Neuron (in vitro differentiated cells): ENCODE data around the gene ZBTB46.
"Not testable (repeated sequence)": the region's sequence is repeated elsewhere in the genome, so short reads cannot be mapped to it uniquely, and the experiment has no call there.

Experiments
- H2AFZ ChIP-seq: one replicate; pipeline ENCODE4 v1.6.1; 2013; ENCODE audit warnings: low read depth, mild to moderate bottlenecking, inconsistent platforms, low read length, moderate library complexity
- H3K27me3 ChIP-seq: one replicate; pipeline ENCODE4 v1.6.1; 2013; ENCODE audit warnings: low read length; ENCODE audit not compliant: insufficient read depth
- H3K36me3 ChIP-seq: one replicate; pipeline ENCODE4 v1.6.1; 2013; ENCODE audit warnings: low read length; ENCODE audit not compliant: insufficient read depth
- H3K4me1 ChIP-seq: one replicate; pipeline ENCODE4 v1.6.1; 2013; ENCODE audit warnings: low read length; ENCODE audit not compliant: insufficient read depth
- H3K4me3 ChIP-seq: 2 replicates; pipeline ENCODE4 v1.5.1; 2013; ENCODE audit warnings: mild to moderate bottlenecking, low read length, moderate library complexity
- H3K9me3 ChIP-seq: one replicate; pipeline ENCODE4 v1.6.1; 2013; ENCODE audit warnings: low read length

ZBTB46 gene

DNA sequence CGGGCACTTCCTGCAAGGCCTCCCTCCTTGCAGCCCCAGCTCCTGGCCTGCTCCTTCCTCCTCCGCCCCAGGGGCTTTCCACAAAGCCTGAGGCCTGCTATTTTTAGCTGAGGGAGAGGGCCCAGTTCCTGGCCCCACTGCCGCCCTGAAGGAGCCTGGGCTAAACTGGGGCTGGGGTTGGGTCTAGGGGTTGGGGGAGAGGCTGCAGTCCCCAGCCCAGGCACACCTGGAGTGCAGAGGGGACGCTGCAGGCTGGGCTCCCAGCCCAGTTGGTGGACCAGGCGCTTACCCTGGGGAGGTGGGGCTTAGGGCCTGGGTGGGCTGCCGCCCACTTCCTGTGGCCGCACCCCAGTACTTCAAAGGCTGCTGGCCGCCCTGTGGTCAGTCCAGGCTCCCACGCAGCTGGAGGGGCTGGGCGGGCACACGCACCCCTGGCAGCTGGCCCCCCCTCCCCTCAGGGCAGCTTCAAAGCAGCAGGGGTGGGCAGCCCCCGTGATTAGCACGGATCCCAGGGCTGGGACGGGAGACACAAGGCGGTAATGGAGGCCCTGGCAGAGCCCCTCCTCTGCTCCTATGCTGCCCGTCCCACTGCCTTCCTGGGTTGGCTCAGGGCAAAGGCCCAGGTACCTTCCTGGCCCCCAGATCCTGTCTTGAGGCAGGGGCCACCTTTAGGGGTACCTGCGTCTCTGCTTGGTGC, 23.2 kb upstream of the ZBTB46 start:
- Histone ChIP-seq H3K4me3 (no peak overlapping the region), H2AFZ (no peak overlapping the region), H3K9me3 (peaks cover 2% of the 10 kb centered on the region), H3K4me1 (peaks cover 16% of the 10 kb centered on the region), H3K27me3 (no peaks in the 10 kb centered on the region), H3K36me3 (no peaks in the 10 kb centered on the region)

DNA sequence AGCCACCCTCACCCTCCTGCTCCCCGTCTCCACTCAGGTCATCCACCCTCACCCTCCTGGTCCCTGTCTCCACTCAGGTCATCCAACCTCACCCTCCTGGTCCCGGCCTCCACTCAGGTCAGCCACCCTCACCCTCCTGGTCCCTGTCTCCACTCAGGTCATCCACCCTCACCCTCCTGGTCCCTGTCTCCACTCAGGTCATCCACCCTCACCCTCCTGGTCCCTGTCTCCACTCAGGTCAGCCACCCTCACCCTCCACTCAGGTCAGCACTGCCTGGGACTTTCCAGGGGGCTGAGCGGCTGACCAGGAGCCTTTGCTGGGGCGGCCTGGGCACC, 22.6 kb upstream of the ZBTB46 start:
- not testable (repeated sequence) for H3K27me3 ChIP-seq, H2AFZ ChIP-seq, H3K9me3 ChIP-seq, H3K36me3 ChIP-seq, H3K4me3 ChIP-seq
- peaks cover 11% of the 10 kb centered on the region for H3K4me1 ChIP-seq

DNA sequence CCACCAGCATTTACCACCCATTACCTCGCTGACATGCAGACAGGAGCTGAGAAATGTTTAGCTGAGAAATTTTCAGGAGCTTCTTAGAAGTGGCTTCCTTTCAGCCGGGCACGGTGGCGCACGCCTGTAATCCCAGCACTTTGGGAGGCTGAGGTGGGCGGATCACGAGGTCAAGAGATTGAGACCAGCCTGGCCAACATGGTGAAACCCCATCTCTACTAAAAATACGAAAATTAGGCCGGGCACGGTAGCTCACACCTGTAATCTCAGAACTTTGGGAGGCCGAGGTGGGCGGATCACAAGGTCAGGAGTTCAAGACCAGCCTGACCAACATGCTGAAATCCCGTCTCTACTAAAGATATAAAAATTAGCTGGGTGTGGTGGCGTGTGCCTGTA, 20.5 kb upstream of the ZBTB46 start:
- H3K27me3 ChIP-seq, H2AFZ ChIP-seq, H3K9me3 ChIP-seq, H3K4me3 ChIP-seq, H3K36me3 ChIP-seq: not testable (repeated sequence)
- peaks cover 19% of the 10 kb centered on the region for H3K4me1 ChIP-seq

DNA sequence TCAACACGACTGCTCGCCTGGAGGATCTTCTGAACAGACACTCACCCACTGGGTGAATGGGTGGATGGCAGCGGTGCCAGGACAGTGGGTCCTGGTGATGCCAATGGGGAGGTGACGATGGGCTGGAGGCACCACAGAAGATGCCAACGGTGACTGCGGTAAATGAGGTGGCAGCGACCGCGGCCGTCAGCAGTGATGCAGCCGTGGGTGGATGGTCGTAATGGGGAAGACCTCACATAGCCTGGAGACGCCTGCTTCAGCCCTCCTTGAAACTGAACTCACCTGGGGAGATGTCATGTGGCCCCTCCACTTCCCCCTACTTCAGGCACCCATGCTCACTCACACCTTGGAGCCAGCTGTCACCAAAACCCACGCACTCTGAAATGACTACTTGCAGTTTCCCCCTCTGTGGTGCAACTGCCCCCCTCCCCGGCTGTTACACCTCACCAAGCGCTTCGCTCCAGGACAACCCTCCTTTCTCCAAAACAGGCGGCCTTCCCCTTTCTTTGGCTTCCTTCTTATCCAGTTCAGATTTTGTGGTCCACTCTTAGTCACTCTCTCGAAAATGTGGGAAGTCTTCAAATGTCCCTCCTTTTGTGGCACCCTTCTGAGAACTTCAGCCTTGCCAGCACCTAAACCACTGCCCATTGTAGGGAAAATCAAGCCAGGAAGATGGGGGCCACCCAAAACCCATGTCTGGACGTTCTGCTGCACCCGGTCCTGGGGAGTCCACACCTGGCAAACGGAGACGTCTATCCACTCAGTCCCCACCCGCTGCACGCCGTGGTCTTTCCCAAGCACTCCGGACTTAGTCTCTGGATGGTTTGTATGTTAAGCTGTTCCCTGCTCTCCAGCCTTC, 19.9 kb upstream of the ZBTB46 start:
- H2AFZ ChIP-seq, result no peak overlapping the region
- H3K4me1 ChIP-seq, result peaks cover 26% of the 10 kb centered on the region
- no peaks in the 10 kb centered on the region for H3K36me3 ChIP-seq
- no peaks in the 10 kb centered on the region for H3K27me3 ChIP-seq
- peaks cover 2% of the 10 kb centered on the region for H3K9me3 ChIP-seq
- no peak overlapping the region for H3K4me3 ChIP-seq

DNA sequence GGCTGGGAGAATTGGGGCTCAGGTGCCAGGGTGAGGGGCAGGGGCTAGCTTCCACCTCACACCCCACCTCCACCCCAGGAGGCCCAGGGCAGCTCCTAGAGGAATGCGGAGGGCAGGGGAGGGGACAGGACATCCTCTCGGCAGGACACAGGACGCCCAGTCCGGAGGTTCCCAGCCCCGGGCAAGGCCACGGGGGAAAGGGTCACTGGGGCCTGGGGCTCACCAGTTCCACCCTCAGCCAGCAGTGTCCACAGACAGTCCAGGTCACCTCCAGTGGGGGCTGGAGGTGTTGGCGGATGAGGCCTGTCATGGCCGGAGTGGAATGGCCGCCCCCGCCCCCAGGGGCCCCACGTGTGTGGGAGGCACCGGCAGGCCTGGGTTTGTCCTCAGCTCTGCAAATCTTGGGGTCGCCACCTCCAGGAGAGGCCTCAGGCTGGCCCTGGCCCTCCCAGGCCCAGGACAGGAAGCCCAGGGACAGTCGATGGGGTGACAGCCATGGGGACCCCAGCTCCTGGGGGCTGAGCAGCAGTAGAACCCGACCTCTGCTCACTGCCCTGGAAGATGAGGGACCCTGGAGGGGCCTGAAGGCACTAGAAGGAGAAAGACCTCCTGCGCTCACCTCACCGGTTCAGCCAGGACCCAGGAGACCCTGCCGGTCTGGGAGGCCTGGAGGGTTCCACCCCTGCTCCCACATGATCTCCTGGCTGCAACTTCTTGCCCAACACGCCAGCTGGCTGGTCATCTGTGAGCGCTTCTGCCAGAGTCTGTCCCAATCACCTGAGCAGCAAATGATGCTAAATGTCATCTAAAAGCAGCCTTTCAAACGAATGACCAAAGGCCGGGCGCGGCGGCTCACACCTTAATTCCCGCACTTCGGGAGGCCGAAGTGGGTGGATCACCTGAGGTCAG, 17.2 kb upstream of the ZBTB46 start:
- H2AFZ ChIP-seq, result no peak overlapping the region
- peaks cover 26% of the 10 kb centered on the region for H3K4me1 ChIP-seq
- H3K36me3 ChIP-seq, result no peaks in the 10 kb centered on the region
- no peaks in the 10 kb centered on the region for H3K27me3 ChIP-seq
- peaks cover 2% of the 10 kb centered on the region for H3K9me3 ChIP-seq
- H3K4me3 ChIP-seq, result no peak overlapping the region

DNA sequence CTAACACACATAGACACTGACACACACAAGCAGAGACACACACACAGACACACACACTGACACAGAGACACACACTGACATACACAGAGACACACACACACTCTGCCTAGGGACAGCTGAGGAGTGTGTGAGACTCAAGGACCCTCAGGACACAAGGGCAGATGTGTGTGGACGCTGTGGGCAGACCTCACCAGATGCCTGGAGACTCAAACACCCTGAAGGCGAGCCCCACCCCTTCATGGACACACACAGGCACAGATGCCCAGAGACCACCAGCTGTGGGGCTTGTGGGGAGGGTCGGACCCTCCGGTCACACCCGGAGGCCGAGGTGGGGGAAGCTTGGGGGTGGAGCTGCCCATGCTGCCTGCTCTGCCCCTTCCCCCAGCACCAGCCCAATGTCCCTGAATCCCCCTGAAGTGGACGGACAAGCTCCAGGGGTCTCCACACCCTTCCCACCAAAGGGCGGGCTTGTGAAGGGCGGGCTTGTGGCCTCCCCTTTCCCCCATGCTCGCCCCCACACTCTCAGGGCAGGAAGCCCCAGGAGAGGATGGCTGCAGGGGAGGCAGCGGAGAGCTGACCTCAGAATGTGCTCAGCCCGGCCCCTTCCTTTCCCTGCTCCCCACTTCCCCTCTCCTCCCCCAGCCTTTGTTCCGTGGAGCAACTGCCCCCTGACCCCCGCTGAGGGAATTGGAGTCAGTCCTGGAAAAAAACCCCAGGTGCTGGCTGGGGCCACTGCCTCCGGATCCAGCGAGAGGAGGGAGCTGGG, 16.4 kb upstream of the ZBTB46 start:
- no peaks in the 10 kb centered on the region for H3K36me3 ChIP-seq
- no peak overlapping the region for H3K4me3 ChIP-seq
- H2AFZ ChIP-seq, result no peak overlapping the region
- H3K9me3 ChIP-seq, result peaks cover 2% of the 10 kb centered on the region
- no peaks in the 10 kb centered on the region for H3K27me3 ChIP-seq
- H3K4me1 ChIP-seq, result peaks cover 26% of the 10 kb centered on the region

DNA sequence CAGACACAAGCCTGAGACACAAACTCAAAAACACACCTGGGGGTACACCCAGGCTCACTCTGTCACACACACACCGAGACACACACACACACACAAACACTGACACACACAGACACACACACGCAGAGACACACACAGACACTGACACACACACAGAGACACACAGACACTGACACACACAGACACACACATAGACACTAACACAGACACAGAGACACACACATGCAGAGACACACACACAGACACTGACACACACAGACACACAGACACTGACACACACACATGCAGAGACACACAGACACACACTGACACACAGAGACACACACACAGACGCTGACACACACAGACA, 15.8 kb upstream of the ZBTB46 start:
- H3K4me3 ChIP-seq, result no peak overlapping the region
- no peak overlapping the region for H2AFZ ChIP-seq
- H3K36me3 ChIP-seq, result no peaks in the 10 kb centered on the region
- no peaks in the 10 kb centered on the region for H3K27me3 ChIP-seq
- peaks cover 2% of the 10 kb centered on the region for H3K9me3 ChIP-seq
- H3K4me1 ChIP-seq, result peaks cover 26% of the 10 kb centered on the region

DNA sequence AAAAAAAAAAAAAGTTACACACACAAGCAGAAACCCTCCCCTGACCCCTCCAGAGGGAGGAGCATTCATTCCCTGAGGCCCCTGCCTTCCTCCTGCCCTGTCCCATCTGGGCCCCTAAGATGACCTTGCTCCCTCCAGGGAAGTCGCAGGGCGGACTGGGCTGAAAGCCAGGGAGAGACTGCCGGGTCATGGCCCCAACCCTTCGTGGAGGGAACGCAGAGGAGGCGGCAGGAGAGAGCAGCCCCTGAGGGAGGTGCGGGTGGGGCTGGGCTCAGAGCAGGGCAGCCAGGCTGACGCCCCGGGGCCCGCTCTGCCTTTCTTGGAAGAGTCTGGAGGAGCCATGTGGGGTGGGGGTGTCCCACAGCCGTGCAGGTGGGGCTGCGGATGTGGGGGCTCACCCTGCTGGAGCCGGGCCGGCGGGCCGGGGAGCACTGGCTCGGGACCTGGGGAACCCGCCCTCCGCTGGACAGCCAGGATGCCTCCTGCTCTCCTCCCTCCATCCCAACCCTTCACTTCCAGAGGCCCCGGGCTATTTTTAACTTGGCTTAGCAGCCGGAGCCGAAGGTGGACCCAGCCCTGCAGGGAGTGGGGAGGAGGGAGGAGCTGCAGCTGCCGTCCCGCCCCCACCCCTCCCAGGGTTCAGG, 15.2 kb upstream of the ZBTB46 start:
- Histone ChIP-seq H3K4me3 (peak overlapping the region; percentile 16), H3K9me3 (peaks cover 2% of the 10 kb centered on the region), H2AFZ (no peak overlapping the region), H3K27me3 (no peaks in the 10 kb centered on the region), H3K4me1 (peaks cover 26% of the 10 kb centered on the region), H3K36me3 (no peaks in the 10 kb centered on the region)

DNA sequence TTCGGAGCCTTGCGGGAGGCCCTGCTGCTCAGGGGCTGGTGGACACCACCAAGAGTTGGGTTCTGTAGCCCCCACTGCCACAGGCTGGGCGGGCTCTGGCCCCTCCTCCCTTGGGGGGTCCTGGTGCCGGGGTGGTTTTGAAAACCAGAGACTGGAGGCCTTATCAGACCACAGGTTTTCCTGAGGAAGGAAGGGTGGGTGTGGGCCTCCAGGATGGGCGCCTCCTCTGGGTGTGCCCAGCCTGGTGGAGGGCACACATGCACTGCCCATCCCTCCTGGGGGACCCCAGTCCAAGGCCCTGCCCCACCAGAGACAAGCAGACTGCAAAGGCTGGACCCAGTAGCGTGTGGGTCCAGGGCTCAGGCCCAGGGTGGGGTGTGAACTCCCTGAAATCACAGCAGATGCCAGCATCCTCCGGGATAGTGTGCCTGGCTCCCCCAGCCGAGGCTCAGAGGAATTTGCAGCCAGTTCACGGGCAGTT, 13.5 kb upstream of the ZBTB46 start:
- H3K27me3 ChIP-seq, result no peaks in the 10 kb centered on the region
- no peak overlapping the region for H3K4me3 ChIP-seq
- H2AFZ ChIP-seq, result no peak overlapping the region
- no peaks in the 10 kb centered on the region for H3K36me3 ChIP-seq
- H3K4me1 ChIP-seq, result peaks cover 26% of the 10 kb centered on the region
- no peaks in the 10 kb centered on the region for H3K9me3 ChIP-seq

DNA sequence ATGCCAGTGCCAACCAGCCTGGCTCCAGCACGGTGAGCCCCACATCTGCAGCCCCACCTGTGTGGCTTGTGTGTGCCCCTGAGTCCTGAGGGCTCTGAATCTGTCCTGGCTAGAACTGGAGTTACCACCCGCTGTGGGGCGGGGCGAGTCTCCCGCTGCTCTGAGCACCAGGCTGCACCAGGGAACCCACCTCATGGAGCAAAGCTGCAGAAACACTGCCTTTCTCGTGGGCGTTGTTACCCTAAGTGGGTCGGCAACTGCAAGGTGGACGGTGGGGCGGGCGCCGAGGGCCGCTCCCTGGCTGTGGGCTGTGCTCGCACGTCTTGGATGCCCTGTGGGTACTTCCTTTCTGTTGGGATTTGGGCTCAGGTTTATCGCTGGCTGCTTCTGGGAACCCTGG, 12.7 kb upstream of the ZBTB46 start:
- no peak overlapping the region for H3K4me3 ChIP-seq

DNA sequence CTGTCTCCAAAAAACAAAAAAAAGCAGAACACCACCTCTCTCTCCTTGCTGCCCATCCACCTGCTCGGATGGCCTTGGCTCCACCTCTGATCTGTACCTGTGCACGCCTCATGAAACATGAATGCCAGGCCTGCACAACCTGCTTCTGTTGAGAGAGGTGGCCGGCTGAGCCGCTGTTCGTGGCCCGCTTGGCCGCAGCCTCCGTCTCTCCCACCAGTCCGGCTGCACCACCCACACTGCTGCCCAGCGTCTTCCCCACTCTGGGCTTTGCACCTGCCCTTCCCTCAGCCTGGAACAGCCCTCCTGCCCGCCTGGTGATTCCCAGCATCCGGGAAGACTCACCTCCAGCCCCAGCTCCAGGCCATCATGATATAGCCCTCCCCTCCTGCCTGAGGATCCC, 12.2 kb upstream of the ZBTB46 start:
- no peaks in the 10 kb centered on the region for H3K9me3 ChIP-seq
- H3K27me3 ChIP-seq, result no peaks in the 10 kb centered on the region
- peaks cover 23% of the 10 kb centered on the region for H3K4me1 ChIP-seq
- H2AFZ ChIP-seq, result no peak overlapping the region
- no peaks in the 10 kb centered on the region for H3K36me3 ChIP-seq
- no peak overlapping the region for H3K4me3 ChIP-seq

More for the DNA sequence above, 12.7 kb upstream of the ZBTB46 start:
- Histone ChIP-seq H3K4me1 (peaks cover 26% of the 10 kb centered on the region), H2AFZ (no peak overlapping the region), H3K27me3 (no peaks in the 10 kb centered on the region), H3K36me3 (no peaks in the 10 kb centered on the region), H3K9me3 (no peaks in the 10 kb centered on the region)

DNA sequence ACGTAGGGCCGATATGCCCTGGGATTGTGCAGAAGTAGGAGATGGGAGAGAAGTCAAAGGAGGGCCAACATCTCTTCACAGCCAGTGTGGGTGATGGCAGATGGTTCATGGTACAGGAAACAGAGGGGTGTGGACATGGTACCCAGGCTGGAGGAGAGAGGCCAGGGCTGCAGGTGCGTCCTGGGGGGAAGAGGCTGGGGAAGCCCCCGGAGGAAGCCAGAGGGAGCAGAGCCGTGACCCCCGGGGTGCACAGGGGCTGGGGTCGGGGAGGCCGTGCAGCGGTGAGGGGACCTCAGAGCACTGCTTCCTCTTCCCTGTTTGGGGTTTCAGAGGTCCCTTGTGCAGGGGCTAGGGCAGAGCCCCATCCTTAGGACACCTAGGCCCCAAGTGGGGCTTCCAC, 11.2 kb upstream of the ZBTB46 start:
- Histone ChIP-seq H3K9me3 (no peaks in the 10 kb centered on the region), H3K27me3 (no peaks in the 10 kb centered on the region), H2AFZ (no peak overlapping the region), H3K4me3 (no peak overlapping the region), H3K36me3 (no peaks in the 10 kb centered on the region), H3K4me1 (peaks cover 13% of the 10 kb centered on the region)
